Nephron (organoid): ENCODE results near the gene RNF150.

Source experiments
- H3K27ac Mint-ChIP-seq, 3 experiments: 2 replicates each; pipeline ENCODE4 v1.8.0; 2020; ENCODE audit warnings: mixed read lengths in 3 of 3, mild to moderate bottlenecking in 2 of 3, moderate library complexity in 1 of 3
- H3K27me3 Mint-ChIP-seq: 2 replicates; pipeline ENCODE4 v1.8.0; 2021; ENCODE audit warnings: low read depth, mild to moderate bottlenecking, moderate library complexity, mixed read lengths
- H3K36me3 Mint-ChIP-seq: 2 replicates; pipeline ENCODE4 v1.8.0; 2020; ENCODE audit warnings: low read depth, mixed read lengths
- H3K4me1 Mint-ChIP-seq: 2 replicates; pipeline ENCODE4 v1.8.0; 2020; ENCODE audit warnings: mixed read lengths
- H3K4me3 Mint-ChIP-seq, 3 experiments: 2 replicates each; pipeline ENCODE4 v1.8.0; 2020; ENCODE audit warnings: mild to moderate bottlenecking in 3 of 3, mixed read lengths in 3 of 3, moderate library complexity in 2 of 3
- H3K9me3 Mint-ChIP-seq: 2 replicates; pipeline ENCODE4 v1.8.0; 2020; ENCODE audit warnings: mixed read lengths
- CTCF ChIP-seq, 3 experiments: fragments of 200-600 bp; sonication (generic); IDR thresholded peaks; one replicate each; pipeline ENCODE4 v1.5.0; 2021; ENCODE audit warnings: antibody characterized with exemption in 3 of 3; ENCODE audit not compliant: unreplicated experiment in 3 of 3

The RNF150 gene

GRCh38 chr4:140857111-140857510 lies 276.2 kb downstream of the RNF150 start:
- Mint-ChIP-seq H3K4me3 (no peak overlapping the region), H3K4me1 (peaks cover 18% of the 10 kb centered on the region), H3K36me3 (no peaks in the 10 kb centered on the region), H3K27me3 (peaks cover 22% of the 10 kb centered on the region), H3K9me3 (no peaks in the 10 kb centered on the region), H3K27ac (no peak overlapping the region)
- no peak for TF ChIP-seq CTCF (IDR thresholded peaks at IDR 0.05; ENCODE audit: unreplicated experiment in 3 of 3)

- Mint-ChIP-seq H3K9me3 (no peaks in the 10 kb centered on the region), H3K4me3 (no peak overlapping the region), H3K4me1 (peaks cover 18% of the 10 kb centered on the region), H3K27ac (peak overlapping the region in 1 of 3 experiments; percentile 27), H3K27me3 (peaks cover 22% of the 10 kb centered on the region), H3K36me3 (no peaks in the 10 kb centered on the region)
- no peak for TF ChIP-seq CTCF (IDR thresholded peaks at IDR 0.05; ENCODE audit: unreplicated experiment in 3 of 3)
Measured at GRCh38 chr4:140856621-140857062, 276.6 kb downstream of the RNF150 start.

- no peaks in the 10 kb centered on the region for H3K9me3 Mint-ChIP-seq
- no peak for TF ChIP-seq CTCF (IDR thresholded peaks at IDR 0.05; ENCODE audit: unreplicated experiment in 3 of 3)
- no peak overlapping the region for H3K27ac Mint-ChIP-seq
- H3K27me3 Mint-ChIP-seq, result peaks cover 26% of the 10 kb centered on the region
- no peaks in the 10 kb centered on the region for H3K36me3 Mint-ChIP-seq
- H3K4me3 Mint-ChIP-seq, result no peak overlapping the region
- peaks cover 11% of the 10 kb centered on the region for H3K4me1 Mint-ChIP-seq
Measured at GRCh38 chr4:140854168-140854567, 279.1 kb downstream of the RNF150 start.

- H3K4me3 Mint-ChIP-seq, result no peak overlapping the region
- H3K36me3 Mint-ChIP-seq, result no peaks in the 10 kb centered on the region
- H3K27ac Mint-ChIP-seq, result no peak overlapping the region
- no peaks in the 10 kb centered on the region for H3K9me3 Mint-ChIP-seq
- peaks cover 32% of the 10 kb centered on the region for H3K27me3 Mint-ChIP-seq
- no peak for TF ChIP-seq CTCF (IDR thresholded peaks at IDR 0.05; ENCODE audit: unreplicated experiment in 3 of 3)
- H3K4me1 Mint-ChIP-seq, result peaks cover 7% of the 10 kb centered on the region
Measured at GRCh38 chr4:140851804-140852203, 281.5 kb downstream of the RNF150 start.

GRCh38 chr4:140851032-140851636 lies 282.1 kb downstream of the RNF150 start:
- peak; percentile 82 to 88 (median 85) for TF ChIP-seq CTCF (IDR thresholded peaks at IDR 0.05; ENCODE audit: unreplicated experiment in 3 of 3)
- Mint-ChIP-seq H3K9me3 (no peaks in the 10 kb centered on the region), H3K36me3 (no peaks in the 10 kb centered on the region), H3K4me1 (peaks cover under 1% of the 10 kb centered on the region), H3K27me3 (peaks cover 29% of the 10 kb centered on the region), H3K27ac (no peak overlapping the region), H3K4me3 (no peak overlapping the region)

- no peak for TF ChIP-seq CTCF (IDR thresholded peaks at IDR 0.05; ENCODE audit: unreplicated experiment in 3 of 3)
- H3K36me3 Mint-ChIP-seq, result no peaks in the 10 kb centered on the region
- H3K4me3 Mint-ChIP-seq, result no peak overlapping the region
- no peaks in the 10 kb centered on the region for H3K9me3 Mint-ChIP-seq
- H3K27me3 Mint-ChIP-seq, result peaks cover 21% of the 10 kb centered on the region
- H3K4me1 Mint-ChIP-seq, result no peaks in the 10 kb centered on the region
- no peak overlapping the region for H3K27ac Mint-ChIP-seq
Measured at GRCh38 chr4:140849526-140849925, 283.7 kb downstream of the RNF150 start.
